ENCODE measurements around the gene RBM33. TPM values are rescaled to one million over a fixed set of nuclear protein-coding genes. Genes with fewer than 3 reads are reported as not detected.

Gene RBM33
- total and polyA plus RNA-seq, 9 of the 15 experiments (the other 6 are each of a cell fraction or from before 2014, with no cell fraction given): 4.4 to 80.7 (median 27.3) TPM

GRCh38 chr7:155701972-155702544 is 57.6 kb downstream of the RBM33 start (continued):
- TF ChIP-seq PBX2 (CRISPR knock-in tag; IDR thresholded peaks at IDR 0.05; ENCODE audit: low read depth) (no peak), PBX2 (tag; conservative IDR thresholded peaks at IDR 0.05; ENCODE audit: low read depth) (peak; percentile 58), ZNF586 (CRISPR knock-in tag; conservative IDR thresholded peaks at IDR 0.05) (no peak), GTF2B (IDR thresholded peaks at IDR 0.05; ENCODE audit: extremely low read depth, insufficient read length) (no peak), PTRF (tag; IDR thresholded peaks at IDR 0.05) (no peak), ZFX (CRISPR knock-in tag; IDR thresholded peaks at IDR 0.05) (no peak), RBM15 (IDR thresholded peaks at IDR 0.05; ENCODE audit: insufficient read depth, low read length) (no peak), CREB3 (tag; conservative IDR thresholded peaks at IDR 0.05; ENCODE audit: low read depth) (no peak), PHF20 (IDR thresholded peaks at IDR 0.05; ENCODE audit: partially characterized antibody) (no peak), ZNF584 (CRISPR knock-in tag; IDR thresholded peaks at IDR 0.05; ENCODE audit: low read depth) (no peak), ZNF316 (IDR thresholded peaks at IDR 0.05) (no peak), SMARCB1 (IDR thresholded peaks at IDR 0.05; ENCODE audit: insufficient read length, low read depth) (no peak), CC2D1A (IDR thresholded peaks at IDR 0.05) (no peak), ZNF511 (CRISPR knock-in tag; IDR thresholded peaks at IDR 0.05) (no peak), TSHZ1 (CRISPR knock-in tag; IDR thresholded peaks at IDR 0.05) (no peak), RAD21 (CRISPR knock-in tag; conservative IDR thresholded peaks at IDR 0.05 in 1 of 2, IDR thresholded peaks at IDR 0.05 in 1 of 2) (peak; percentile 37 to 38), KDM2B (CRISPR knock-in tag; IDR thresholded peaks at IDR 0.05) (no peak), RBM25 (IDR thresholded peaks at IDR 0.05; ENCODE audit: low read depth, low read length, severe bottlenecking) (no peak)

Measured in K562 (cell line).